Left forelimb (tissue), 1 donor: Measurements from ENCODE around the gene CHRNA4.

Experiments
- DNase-seq: peaks from one replicate; pipeline ENCODE4 v3.0.0-alpha.2; 2018; ENCODE audit warnings: low spot score

Gene CHRNA4

GRCh38 chr20:63377951-63378381 lies 16.8 kb upstream of the CHRNA4 start:
- DNase-seq, result no peak

- no peak for DNase-seq
Observed at GRCh38 chr20:63377256-63377941, 16.2 kb upstream of the CHRNA4 start.

GRCh38 chr20:63376283-63377250 lies 15.4 kb upstream of the CHRNA4 start:
- DNase-seq, result no peak

GRCh38 chr20:63375438-63375837 lies 14.3 kb upstream of the CHRNA4 start:
- no peak for DNase-seq

- no peak for DNase-seq
Observed at GRCh38 chr20:63374504-63374903, 13.4 kb upstream of the CHRNA4 start.

- DNase-seq, result no peak
Observed at GRCh38 chr20:63373996-63374395, 12.8 kb upstream of the CHRNA4 start.

GRCh38 chr20:63372971-63373885 lies 12.1 kb upstream of the CHRNA4 start:
- DNase-seq, result no peak

GRCh38 chr20:63371291-63371865 lies 10.2 kb upstream of the CHRNA4 start:
- no peak for DNase-seq

GRCh38 chr20:63370618-63371187 lies 9.6 kb upstream of the CHRNA4 start:
- no peak for DNase-seq

- no peak for DNase-seq
Observed at GRCh38 chr20:63369724-63370617, 8.8 kb upstream of the CHRNA4 start.

GRCh38 chr20:63369024-63369530 lies 7.9 kb upstream of the CHRNA4 start:
- DNase-seq, result no peak

GRCh38 chr20:63368151-63368550 lies 7.0 kb upstream of the CHRNA4 start:
- no peak for DNase-seq

- no peak for DNase-seq
Observed at GRCh38 chr20:63367446-63368055, 6.4 kb upstream of the CHRNA4 start.

GRCh38 chr20:63366390-63367365 lies 5.5 kb upstream of the CHRNA4 start:
- no peak for DNase-seq

GRCh38 chr20:63365601-63366389 lies 4.6 kb upstream of the CHRNA4 start:
- DNase-seq, result no peak

- DNase-seq, result no peak
Observed at GRCh38 chr20:63364801-63365585, 3.8 kb upstream of the CHRNA4 start.
